Measurements from ENCODE around the gene MT1G.

The MT1G gene

GRCh38 chr16:56662357-56663354 lies 5.2 kb downstream of the MT1G start:
- DNase-seq: no peak

GRCh38 chr16:56658327-56658875 lies 9.5 kb downstream of the MT1G start:
- DNase-seq: no peak

GRCh38 chr16:56657555-56658326 lies 10.1 kb downstream of the MT1G start, which contains the start of gene MT1F:
Gene MT1F, plus strand, starts transcription at chr16:56657959. Its CDS starts 100 bp downstream, at chr16:56658059.
- peak; percentile 41 for DNase-seq

GRCh38 chr16:56653218-56653617 lies 14.6 kb downstream of the MT1G start:
- no peak for DNase-seq

- no peak for DNase-seq
Observed at GRCh38 chr16:56652600-56652999, 15.3 kb downstream of the MT1G start.

- no peak for DNase-seq
Observed at GRCh38 chr16:56651586-56651985, 16.3 kb downstream of the MT1G start, which contains the start of gene MT1B. Gene MT1B, plus strand, starts transcription at chr16:56651886. Its CDS starts 68 bp downstream, at chr16:56651954.

- no peak for DNase-seq
Observed at GRCh38 chr16:56649820-56650219, 18.0 kb downstream of the MT1G start.

GRCh38 chr16:56649271-56649670 lies 18.6 kb downstream of the MT1G start:
- DNase-seq: no peak

- no peak for DNase-seq
Observed at GRCh38 chr16:56647641-56648431, 20.0 kb downstream of the MT1G start.

GRCh38 chr16:56645838-56646237 lies 22.0 kb downstream of the MT1G start:
- DNase-seq: no peak

- no peak for DNase-seq
Observed at GRCh38 chr16:56645311-56645710, 22.6 kb downstream of the MT1G start.

- DNase-seq: no peak
Observed at GRCh38 chr16:56643833-56644232, 24.0 kb downstream of the MT1G start.

- no peak for DNase-seq
Observed at GRCh38 chr16:56643080-56643778, 24.6 kb downstream of the MT1G start.

- DNase-seq: no peak
Observed at GRCh38 chr16:56641166-56641565, 26.7 kb downstream of the MT1G start.

- no peak for DNase-seq
Observed at GRCh38 chr16:56640076-56640475, 27.8 kb downstream of the MT1G start.

GRCh38 chr16:56639045-56639444 lies 28.8 kb downstream of the MT1G start:
- DNase-seq: no peak

GRCh38 chr16:56637814-56638750 lies 29.8 kb downstream of the MT1G start, which contains the start of gene MT1A:
Gene MT1A, plus strand, starts transcription at chr16:56638666. Its CDS starts 73 bp downstream, at chr16:56638739.
- DNase-seq: no peak

- no peak for DNase-seq
Observed at GRCh38 chr16:56636616-56637413, 31.1 kb downstream of the MT1G start.

- no peak for DNase-seq
Observed at GRCh38 chr16:56635441-56635967, 32.4 kb downstream of the MT1G start.

Measured in NCI-H1105 (cell line).